ENCODE results near the gene VPS16. TPM values are rescaled to one million over a fixed set of nuclear protein-coding genes. Genes with fewer than 3 reads are reported as not detected.
A peak's percentile ranks its signal among the peaks of the same experiment; 100 is the strongest.

Gene VPS16
- total and polyA plus RNA-seq, 7 experiments from 2014 or later, result 25.0 to 62.4 (median 54.0) TPM

DNA sequence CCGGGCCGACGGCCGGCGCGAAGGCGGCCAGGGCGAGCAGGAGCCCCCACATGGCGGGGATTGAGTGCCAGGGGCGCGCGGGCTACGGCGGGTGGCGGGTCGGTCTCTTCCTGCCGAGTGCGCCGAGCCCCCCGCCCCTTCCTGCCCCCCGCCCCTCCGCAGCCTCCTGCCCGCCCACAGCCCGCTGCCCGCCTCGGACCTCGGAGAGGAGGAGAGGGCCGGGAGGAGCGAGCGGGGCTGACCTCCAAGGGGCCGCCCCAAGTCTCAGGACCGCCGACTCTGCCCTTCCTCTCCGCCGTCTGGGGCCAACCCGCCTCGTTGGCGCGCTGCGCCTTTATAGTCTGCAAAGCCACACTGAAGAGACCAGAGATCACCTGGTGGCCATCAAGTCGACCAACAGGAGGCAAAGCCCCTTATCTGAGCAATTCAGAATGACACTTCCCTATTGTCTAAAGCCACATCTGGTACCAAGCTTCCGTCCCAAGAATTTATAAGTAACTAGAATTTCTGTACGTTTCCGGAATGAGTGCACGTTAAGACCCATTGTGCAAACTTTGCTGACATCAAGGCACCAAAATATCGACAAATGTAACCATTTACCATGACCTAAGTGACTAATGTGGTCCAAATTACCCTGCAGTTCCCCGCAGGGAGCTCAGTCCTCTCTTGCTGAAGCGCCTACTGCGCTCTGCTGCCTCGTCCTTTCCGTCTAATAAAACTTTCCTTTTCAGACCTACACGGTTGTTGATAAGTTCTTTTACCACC, 39.8 kb upstream of the VPS16 start, which contains the start of gene CPXM1:
CPXM1 (minus strand) TSS at position 107 of the 765 bp plus-strand sequence; CDS start at position 52, 55 bp downstream.
- Mint-ChIP-seq H3K27ac (peak within 1 kb of the TSS in 3 of 9 donors; percentile 34 to 69 (median 55)), H3K36me3 (peaks cover 0 to 9% (median 4%) of the 10 kb centered on the region in 5 donors), H3K4me3 (peak within 1 kb of the TSS; percentile 86 to 99 (median 90)), H3K9me3 (peaks cover 0 to 4% (median 0%) of the 10 kb centered on the region in 11 donors), H3K4me1 (peaks cover 19 to 29% (median 25%) of the 10 kb centered on the region in 7 donors), H3K27me3 (peaks cover 55 to 70% (median 65%) of the 10 kb centered on the region in 5 donors)
- Histone ChIP-seq H3K27ac (ENCODE audit: low read depth, low read length) (no peak within 1 kb of the TSS), H3K36me3 (ENCODE audit: control insufficient read depth in 2 of 3, insufficient read depth in 3 of 3, low read length in 3 of 3) (no peaks in the 10 kb centered on the region), H3K4me3 (ENCODE audit: low read length) (peak within 1 kb of the TSS; percentile 55), H3K4me1 (ENCODE audit: control insufficient read depth in 2 of 2, insufficient read depth in 2 of 2, low read length in 2 of 2) (peaks cover 0 to 7% of the 10 kb centered on the region in 2 donors), H3K9me3 (ENCODE audit: control insufficient read depth in 2 of 3, low read length in 3 of 3) (no peaks in the 10 kb centered on the region), H3K27me3 (ENCODE audit: control insufficient read depth in 2 of 2, insufficient read depth in 2 of 2, low read length in 2 of 2) (peaks cover 0 to 12% of the 10 kb centered on the region in 2 donors)
- DNase-seq (no peak), ATAC-seq (peak; percentile 61)
- intact Hi-C loops (cut with micrococcal nuclease), result loop anchor here in 1 of 2 donors (2.0 kb wide), 1 partner anchor 40 kb away; the partner anchor contains the start of genes PCED1A and VPS16
- ChIA-PET POLR2A (interaction anchor here (1.0 to 1.3 kb wide), 2 partner anchors 72 to 88 kb away, joined by 3 read pairs; no protein-coding TSS in a partner anchor), CTCF (no interaction called here)

DNA sequence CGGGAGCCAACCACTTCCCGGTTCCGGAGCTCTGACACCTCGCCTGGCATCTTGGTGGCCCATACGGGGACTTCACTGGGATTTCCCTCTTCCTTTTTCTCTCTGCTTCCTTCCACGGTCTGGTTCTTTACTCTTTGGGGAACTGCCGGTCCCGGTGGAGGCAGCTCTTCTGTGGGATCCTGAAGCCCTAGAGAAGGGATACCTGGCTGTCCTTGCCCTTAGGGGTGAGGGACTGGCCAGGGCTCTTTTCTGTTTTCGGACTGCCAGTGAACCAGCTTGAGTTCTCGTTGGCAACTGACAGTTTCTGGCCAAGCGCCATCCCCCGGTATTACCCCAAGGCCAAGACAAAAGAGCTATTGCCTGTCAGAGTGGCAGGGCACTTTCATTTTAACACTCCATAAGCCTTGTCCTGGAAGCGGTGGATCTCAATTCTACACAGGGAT, 39.2 kb upstream of the VPS16 start:
- intact Hi-C loops (cut with micrococcal nuclease), result loop anchor here in 1 of 2 donors (2.0 kb wide), 1 partner anchor 39 kb away; the partner anchor contains the start of genes PCED1A and VPS16
- no peak for DNase-seq
- Histone ChIP-seq H3K9me3 (ENCODE audit: control insufficient read depth in 2 of 3, low read length in 3 of 3) (no peaks in the 10 kb centered on the region), H3K4me1 (ENCODE audit: control insufficient read depth in 2 of 2, insufficient read depth in 2 of 2, low read length in 2 of 2) (peaks cover 0 to 7% of the 10 kb centered on the region in 2 donors), H3K4me3 (ENCODE audit: low read length) (no peak overlapping the region), H3K36me3 (ENCODE audit: control insufficient read depth in 2 of 3, insufficient read depth in 3 of 3, low read length in 3 of 3) (no peaks in the 10 kb centered on the region), H3K27ac (ENCODE audit: low read depth, low read length) (no peak overlapping the region), H3K27me3 (ENCODE audit: control insufficient read depth in 2 of 2, insufficient read depth in 2 of 2, low read length in 2 of 2) (peaks cover 0 to 12% of the 10 kb centered on the region in 2 donors)
- Mint-ChIP-seq H3K9me3 (peaks cover 0 to 4% (median 0%) of the 10 kb centered on the region in 11 donors), H3K27me3 (peaks cover 60 to 75% (median 70%) of the 10 kb centered on the region in 5 donors), H3K4me1 (peaks cover 19 to 29% (median 27%) of the 10 kb centered on the region in 7 donors), H3K4me3 (peak overlapping the region; percentile 61 to 99 (median 82)), H3K36me3 (peaks cover 0 to 9% (median 4%) of the 10 kb centered on the region in 5 donors), H3K27ac (no peak overlapping the region)
- ChIA-PET POLR2A (interaction anchor here (1.3 kb wide), 1 partner anchor 71 kb away, joined by 3 read pairs; no protein-coding TSS in a partner anchor), CTCF (no interaction called here)
- peak; percentile 6 for ATAC-seq

GRCh38 chr20:2804041-2804828, 36.3 kb upstream of the VPS16 start:
- POLR2A ChIA-PET, result no interaction called here
- Mint-ChIP-seq H3K4me3 (no peak overlapping the region), H3K27me3 (peaks cover 59 to 79% (median 69%) of the 10 kb centered on the region in 5 donors), H3K27ac (no peak overlapping the region), H3K4me1 (peaks cover 20 to 24% (median 22%) of the 10 kb centered on the region in 7 donors), H3K36me3 (peaks cover 0 to 9% (median 5%) of the 10 kb centered on the region in 5 donors), H3K9me3 (peaks cover 0 to 4% (median 0%) of the 10 kb centered on the region in 11 donors)
- no peak for ATAC-seq
- no peaks in the 10 kb centered on the region for H3K36me3 ChIP-seq (ENCODE audit: control insufficient read depth in 2 of 3, insufficient read depth in 3 of 3, low read length in 3 of 3)
- intact Hi-C loops (cut with micrococcal nuclease), result no loop called here
- H3K4me1 ChIP-seq (ENCODE audit: control insufficient read depth in 2 of 2, insufficient read depth in 2 of 2, low read length in 2 of 2), result peaks cover 0 to 7% of the 10 kb centered on the region in 2 donors
- peaks cover 0 to 12% of the 10 kb centered on the region in 2 donors for H3K27me3 ChIP-seq (ENCODE audit: control insufficient read depth in 2 of 2, insufficient read depth in 2 of 2, low read length in 2 of 2)
- CTCF ChIA-PET, result no interaction called here
- H3K9me3 ChIP-seq (ENCODE audit: control insufficient read depth in 2 of 3, low read length in 3 of 3), result no peaks in the 10 kb centered on the region
- H3K27ac ChIP-seq (ENCODE audit: low read depth, low read length), result no peak overlapping the region
- DNase-seq, result no peak
- no peak overlapping the region for H3K4me3 ChIP-seq (ENCODE audit: low read length)

GRCh38 chr20:2804852-2805688, 35.5 kb upstream of the VPS16 start:
- no peaks in the 10 kb centered on the region for H3K9me3 ChIP-seq (ENCODE audit: control insufficient read depth in 2 of 3, low read length in 3 of 3)
- intact Hi-C loops (cut with micrococcal nuclease), result no loop called here
- peaks cover 53 to 70% (median 61%) of the 10 kb centered on the region in 5 donors for H3K27me3 Mint-ChIP-seq
- H3K4me3 ChIP-seq (ENCODE audit: low read length), result no peak overlapping the region
- H3K36me3 ChIP-seq (ENCODE audit: control insufficient read depth in 2 of 3, insufficient read depth in 3 of 3, low read length in 3 of 3), result no peaks in the 10 kb centered on the region
- no peak overlapping the region for H3K4me3 Mint-ChIP-seq
- peaks cover 0 to 7% of the 10 kb centered on the region in 2 donors for H3K4me1 ChIP-seq (ENCODE audit: control insufficient read depth in 2 of 2, insufficient read depth in 2 of 2, low read length in 2 of 2)
- ChIA-PET POLR2A (no interaction called here), CTCF (no interaction called here)
- H3K4me1 Mint-ChIP-seq, result peaks cover 12 to 16% (median 14%) of the 10 kb centered on the region in 7 donors
- DNase-seq, result no peak
- no peak for ATAC-seq
- no peak overlapping the region for H3K27ac ChIP-seq (ENCODE audit: low read depth, low read length)
- H3K27me3 ChIP-seq (ENCODE audit: control insufficient read depth in 2 of 2, insufficient read depth in 2 of 2, low read length in 2 of 2), result peaks cover 0 to 6% of the 10 kb centered on the region in 2 donors
- no peak overlapping the region for H3K27ac Mint-ChIP-seq
- H3K36me3 Mint-ChIP-seq, result peaks cover 0 to 5% (median 2%) of the 10 kb centered on the region in 5 donors
- H3K9me3 Mint-ChIP-seq, result peaks cover 0 to 4% (median 0%) of the 10 kb centered on the region in 11 donors

DNA sequence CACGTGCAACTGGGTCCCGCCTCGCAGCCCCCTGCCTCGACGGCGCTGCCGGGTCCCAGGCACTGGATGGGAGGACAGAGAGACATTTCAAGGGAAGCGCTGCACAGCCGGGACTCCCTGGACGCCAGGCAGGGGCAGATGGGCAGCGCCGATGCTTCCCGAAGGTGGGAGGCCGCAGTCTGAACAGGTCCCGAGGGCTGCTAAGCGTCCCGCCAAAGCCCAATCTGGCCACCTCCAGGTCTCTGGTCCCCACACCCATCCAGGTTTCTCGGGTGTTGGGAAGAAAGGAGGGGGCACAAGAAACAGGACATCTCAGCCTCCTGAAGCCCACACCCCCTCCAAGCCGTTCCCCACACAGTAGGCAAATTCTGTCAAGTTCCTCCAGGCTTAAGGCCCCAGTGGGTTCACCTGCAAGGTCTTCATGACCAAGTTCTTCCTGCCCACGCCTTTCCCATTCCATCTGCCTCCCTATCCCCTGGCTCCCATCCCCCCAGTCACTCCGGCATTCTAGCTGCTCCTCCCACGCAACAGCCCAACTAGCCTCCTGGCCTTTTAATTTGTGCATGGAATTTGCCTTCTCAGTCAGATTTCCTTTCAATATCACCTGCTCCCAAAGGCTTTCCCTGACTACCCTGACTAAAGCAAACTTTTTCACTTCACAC, 34.7 kb upstream of the VPS16 start:
- Mint-ChIP-seq H3K4me1 (peaks cover 8 to 11% (median 10%) of the 10 kb centered on the region in 7 donors), H3K27me3 (peaks cover 51 to 72% (median 57%) of the 10 kb centered on the region in 5 donors), H3K4me3 (no peak overlapping the region), H3K9me3 (peaks cover 0 to 4% (median 0%) of the 10 kb centered on the region in 11 donors), H3K36me3 (peaks cover 0 to 4% (median 1%) of the 10 kb centered on the region in 5 donors), H3K27ac (no peak overlapping the region)
- H3K27me3 ChIP-seq (ENCODE audit: control insufficient read depth in 2 of 2, insufficient read depth in 2 of 2, low read length in 2 of 2), result peaks cover 0 to 6% of the 10 kb centered on the region in 2 donors
- no peak overlapping the region for H3K27ac ChIP-seq (ENCODE audit: low read depth, low read length)
- intact Hi-C loops (cut with micrococcal nuclease), result no loop called here
- no peaks in the 10 kb centered on the region for H3K9me3 ChIP-seq (ENCODE audit: control insufficient read depth in 2 of 3, low read length in 3 of 3)
- no peaks in the 10 kb centered on the region for H3K36me3 ChIP-seq (ENCODE audit: control insufficient read depth in 2 of 3, insufficient read depth in 3 of 3, low read length in 3 of 3)
- POLR2A ChIA-PET, result no interaction called here
- ATAC-seq (no peak), DNase-seq (no peak)
- peaks cover 0 to 5% of the 10 kb centered on the region in 2 donors for H3K4me1 ChIP-seq (ENCODE audit: control insufficient read depth in 2 of 2, insufficient read depth in 2 of 2, low read length in 2 of 2)
- CTCF ChIA-PET, result no interaction called here
- H3K4me3 ChIP-seq (ENCODE audit: low read length), result no peak overlapping the region
